ENCODE data around the gene FOXA2. TPM values are rescaled to one million over a fixed set of nuclear protein-coding genes. Genes with fewer than 3 reads are reported as not detected.

The FOXA2 gene
- total RNA-seq, 1 donor from 2014 or later: 0.04 TPM

DNA sequence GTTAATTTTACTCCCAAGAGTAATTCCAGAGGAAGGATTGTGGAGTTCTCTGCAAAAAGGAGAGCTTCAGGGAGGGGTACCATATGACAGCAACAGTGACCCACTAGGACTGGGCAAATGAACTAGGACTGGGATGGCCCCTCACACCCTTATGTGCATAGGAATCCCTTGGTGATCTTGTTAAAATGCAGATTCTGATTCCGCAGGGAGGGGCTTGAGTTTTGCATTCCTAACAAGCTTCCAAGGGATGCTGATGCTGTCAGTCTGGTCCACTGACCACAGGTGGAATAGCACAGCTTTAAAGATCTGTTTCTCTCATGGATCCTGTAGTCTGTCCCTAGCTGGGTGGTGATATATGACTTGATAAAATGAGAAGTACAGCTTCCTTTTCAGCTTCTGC, 6.3 kb upstream of the FOXA2 start:
- no peak for DNase-seq (ENCODE audit: low read depth)

DNA sequence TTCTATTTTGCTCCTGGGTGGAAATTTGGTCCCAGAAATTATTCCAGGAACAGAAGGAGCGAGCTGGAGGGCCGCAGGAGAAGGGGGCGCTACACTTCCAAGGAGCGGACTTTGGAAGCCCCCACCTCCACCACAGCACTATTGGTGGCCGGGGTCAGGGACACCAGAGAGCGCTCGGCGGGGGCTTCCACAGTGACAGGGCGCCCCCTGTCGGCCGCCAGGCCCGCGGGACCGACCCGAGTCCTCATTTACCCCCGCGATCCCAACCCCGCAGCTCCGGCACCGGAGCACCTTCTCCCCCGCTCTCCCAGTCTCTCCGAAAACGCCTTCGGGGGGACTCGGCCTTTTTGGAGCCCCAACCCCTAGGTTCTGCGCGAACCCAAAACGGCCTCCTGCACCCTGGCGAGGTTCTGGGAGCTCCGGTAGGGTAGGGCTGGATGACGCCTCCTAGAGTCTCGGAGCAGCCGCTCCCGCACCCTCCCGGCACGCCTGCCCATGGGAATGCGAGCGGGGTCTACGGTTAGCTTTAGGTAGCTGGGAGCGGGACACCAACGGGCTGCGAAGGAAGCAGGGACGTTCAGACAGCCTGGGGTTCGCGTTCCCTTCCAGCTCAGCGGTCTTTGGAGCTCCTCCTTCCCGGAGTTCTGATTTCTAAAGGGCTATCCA, 2.4 kb upstream of the FOXA2 start:
- TF ChIP-seq CTCF (IDR thresholded peaks at IDR 0.05; ENCODE audit: insufficient read depth, low read length, poor library complexity, severe bottlenecking): peak; percentile 66
- H3K27me3 ChIP-seq (ENCODE audit: control insufficient read depth, insufficient read depth, low read length): peaks cover 66% of the 10 kb centered on the region
- H3K4me3 ChIP-seq (ENCODE audit: low read depth, low read length): no peak overlapping the region
- DNase-seq (ENCODE audit: low read depth): no peak
- no peaks in the 10 kb centered on the region for H3K36me3 ChIP-seq (ENCODE audit: control insufficient read depth, insufficient read depth, low read length)

More for the DNA sequence above, 6.3 kb upstream of the FOXA2 start:
- H3K36me3 ChIP-seq (ENCODE audit: control insufficient read depth, insufficient read depth, low read length): no peaks in the 10 kb centered on the region
- H3K27me3 ChIP-seq (ENCODE audit: control insufficient read depth, insufficient read depth, low read length): peaks cover 32% of the 10 kb centered on the region
- no peak for TF ChIP-seq CTCF (IDR thresholded peaks at IDR 0.05; ENCODE audit: insufficient read depth, low read length, poor library complexity, severe bottlenecking)
- no peak overlapping the region for H3K4me3 ChIP-seq (ENCODE audit: low read depth, low read length)

DNA sequence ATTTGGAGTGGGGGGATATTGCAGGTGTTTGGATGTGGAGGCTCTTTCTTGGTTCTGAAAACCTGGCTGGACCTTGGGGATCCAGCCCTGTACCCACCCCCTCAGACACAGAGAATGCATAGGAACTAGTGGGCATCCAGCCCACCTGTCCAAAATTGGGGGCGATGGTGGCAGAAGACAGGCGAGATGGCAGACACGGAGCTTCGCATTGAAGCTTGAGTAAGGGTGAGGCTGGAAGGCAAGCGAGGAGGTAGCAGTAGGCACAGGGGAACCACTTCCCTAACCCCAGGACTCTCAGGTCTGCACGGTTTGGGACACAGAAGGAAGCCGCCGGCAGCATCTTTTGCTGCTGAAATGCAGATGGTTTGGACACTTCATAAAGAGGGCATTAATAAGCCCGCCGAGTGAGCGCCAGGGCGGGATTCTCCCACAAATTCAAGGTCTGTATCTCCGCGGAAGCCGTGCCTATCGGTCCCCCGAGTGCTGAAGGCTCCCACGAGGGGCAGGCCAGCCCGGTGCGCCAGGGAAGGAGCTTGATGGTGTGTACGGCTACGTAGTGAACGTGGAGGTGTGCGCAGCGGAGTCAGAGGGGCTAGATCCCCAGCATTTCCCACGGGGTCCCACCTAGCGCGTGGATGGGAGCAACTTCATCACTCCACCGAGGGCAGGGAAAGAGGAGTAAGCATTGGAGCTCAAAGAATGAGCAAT, 1.6 kb upstream of the FOXA2 start:
- Histone ChIP-seq H3K4me3 (ENCODE audit: low read depth, low read length) (no peak overlapping the region), H3K36me3 (ENCODE audit: control insufficient read depth, insufficient read depth, low read length) (no peaks in the 10 kb centered on the region), H3K27me3 (ENCODE audit: control insufficient read depth, insufficient read depth, low read length) (peaks cover 66% of the 10 kb centered on the region)
- DNase-seq (ENCODE audit: low read depth): no peak
- no peak for TF ChIP-seq CTCF (IDR thresholded peaks at IDR 0.05; ENCODE audit: insufficient read depth, low read length, poor library complexity, severe bottlenecking)

GRCh38 chr20:22584922-22585785, 782 bp upstream of the FOXA2 start:
- TF ChIP-seq CTCF (IDR thresholded peaks at IDR 0.05; ENCODE audit: insufficient read depth, low read length, poor library complexity, severe bottlenecking): no peak
- no peaks in the 10 kb centered on the region for H3K36me3 ChIP-seq (ENCODE audit: control insufficient read depth, insufficient read depth, low read length)
- H3K27me3 ChIP-seq (ENCODE audit: control insufficient read depth, insufficient read depth, low read length): peaks cover 63% of the 10 kb centered on the region
- no peak overlapping the region for H3K4me3 ChIP-seq (ENCODE audit: low read depth, low read length)
- no peak for DNase-seq (ENCODE audit: low read depth)

GRCh38 chr20:22583773-22584521, 425 bp downstream of the FOXA2 start:
- TF ChIP-seq CTCF (IDR thresholded peaks at IDR 0.05; ENCODE audit: insufficient read depth, low read length, poor library complexity, severe bottlenecking): no peak
- Histone ChIP-seq H3K36me3 (ENCODE audit: control insufficient read depth, insufficient read depth, low read length) (no peaks in the 10 kb centered on the region), H3K27me3 (ENCODE audit: control insufficient read depth, insufficient read depth, low read length) (peaks cover 75% of the 10 kb centered on the region), H3K4me3 (ENCODE audit: low read depth, low read length) (peak overlapping the region; percentile 18)
- DNase-seq (ENCODE audit: low read depth): no peak
